NCI-H2107 (cell line): Measurements from ENCODE around the gene PHACTR1.

Experiments
- DNase-seq: peaks from one replicate; lab custom pipeline; 2025; lab: John Stamatoyannopoulos, UW

Gene PHACTR1

GRCh38 chr6:12992770-12993169 lies 276.2 kb downstream of the PHACTR1 start:
- DNase-seq, result no peak

- DNase-seq, result no peak
These were observed 276.8 kb downstream of the PHACTR1 start for GRCh38 chr6:12993283-12993898.

- no peak for DNase-seq
These were observed 278.9 kb downstream of the PHACTR1 start for GRCh38 chr6:12995419-12995818.

GRCh38 chr6:13000537-13000936 lies 284.0 kb downstream of the PHACTR1 start:
- no peak for DNase-seq

GRCh38 chr6:13001927-13002326 lies 285.4 kb downstream of the PHACTR1 start:
- no peak for DNase-seq

- DNase-seq, result no peak
These were observed 288.0 kb downstream of the PHACTR1 start for GRCh38 chr6:13004601-13005000.

GRCh38 chr6:13005994-13006393 lies 289.4 kb downstream of the PHACTR1 start:
- no peak for DNase-seq

GRCh38 chr6:13006578-13007300 lies 290.2 kb downstream of the PHACTR1 start:
- no peak for DNase-seq

GRCh38 chr6:13007744-13008143 lies 291.2 kb downstream of the PHACTR1 start:
- no peak for DNase-seq

- DNase-seq, result no peak
These were observed 292.5 kb downstream of the PHACTR1 start for GRCh38 chr6:13009031-13009430.

- DNase-seq, result no peak
These were observed 292.9 kb downstream of the PHACTR1 start for GRCh38 chr6:13009461-13009860.

GRCh38 chr6:13011612-13012146 lies 295.1 kb downstream of the PHACTR1 start:
- no peak for DNase-seq

- DNase-seq, result no peak
These were observed 295.7 kb downstream of the PHACTR1 start for GRCh38 chr6:13012296-13012695.

GRCh38 chr6:13012977-13013680 lies 296.6 kb downstream of the PHACTR1 start:
- no peak for DNase-seq

GRCh38 chr6:13013681-13014503 lies 297.3 kb downstream of the PHACTR1 start:
- DNase-seq, result no peak

- no peak for DNase-seq
These were observed 298.2 kb downstream of the PHACTR1 start for GRCh38 chr6:13014504-13015378.

GRCh38 chr6:13015379-13015681 lies 298.8 kb downstream of the PHACTR1 start:
- DNase-seq, result no peak

GRCh38 chr6:13024616-13025015 lies 308.0 kb downstream of the PHACTR1 start:
- no peak for DNase-seq

- no peak for DNase-seq
These were observed 309.4 kb downstream of the PHACTR1 start for GRCh38 chr6:13025893-13026499.

- no peak for DNase-seq
These were observed 310.0 kb downstream of the PHACTR1 start for GRCh38 chr6:13026557-13026956.

- no peak for DNase-seq
These were observed 310.6 kb downstream of the PHACTR1 start for GRCh38 chr6:13027207-13027606.
